Ovary (tissue), 9 donors: ENCODE results near the gene SLC39A1. TPM values are rescaled to one million over a fixed set of nuclear protein-coding genes. Genes with fewer than 3 reads are reported as not detected.
"Not testable (repeated sequence)": the region's sequence is repeated elsewhere in the genome, so short reads cannot be mapped to it uniquely, and the experiment has no call there.

Experiments used
- DNase-seq, 5 donors: peaks; one replicate each; pipeline ENCODE4 v3.0.0-alpha.2; 2019 to 2020
- H3K27ac ChIP-seq, 2 donors: fragments of 200-600 bp; one replicate each; pipeline versions ENCODE4 v1.5.1 to v1.8.0; 2019 to 2022
- H3K27me3 ChIP-seq: fragments of 200-600 bp; one replicate; pipeline ENCODE4 v1.8.0; 2022
- H3K36me3 ChIP-seq: fragments of 200-600 bp; sonication (generic); one replicate; pipeline ENCODE4 v1.5.1; 2019
- H3K4me1 ChIP-seq: one replicate; pipeline ENCODE4 v1.8.1; 2013; ENCODE audit warnings: mild to moderate bottlenecking, moderate library complexity; ENCODE audit not compliant: insufficient read depth
- H3K4me3 ChIP-seq: fragments of 200-600 bp; sonication (generic); one replicate; pipeline ENCODE4 v1.5.1; 2017
- H3K9me3 ChIP-seq, 2 donors: fragments of 200-600 bp in 1 of 2; sonication (generic) in 1 of 2; one replicate each; pipeline versions ENCODE4 v1.5.1 to v1.8.1; 2013 to 2019; ENCODE audit warnings: mild to moderate bottlenecking in 1 of 2, moderate library complexity in 1 of 2
- CTCF ChIP-seq, 3 donors: fragments of 450-650 bp in 2 of 3; fragments of 200-600 bp in 1 of 3; IDR thresholded peaks; one replicate each; pipeline versions ENCODE4 v1.5.1 to v1.8.0; 2016 to 2022; ENCODE audit warnings: antibody characterized with exemption in 3 of 3, mild to moderate bottlenecking in 1 of 3
- EP300 ChIP-seq: sonication (generic); formaldehyde crosslinking; IDR thresholded peaks from one replicate; pipeline ENCODE4 v1.6.1; 2017; ENCODE audit warnings: antibody characterized with exemption
- POLR2A ChIP-seq: fragments of 450-650 bp; IDR thresholded peaks from one replicate; pipeline ENCODE4 v1.6.1; 2017; ENCODE audit warnings: antibody characterized with exemption, mild to moderate bottlenecking, moderate library complexity
- WGBS, 3 donors: extraction: QIAGEN DNeasy Blood & Tissue Kit in 1 of 3; methylation state at CpG; one replicate each; pipeline versions ENCODE4 v1.1.5 to v1.1.7; 2013 to 2017; 5-methylcytosine and 5-hydroxymethylcytosine counted together
- intact Hi-C, 4 donors: fragments of 100-400 bp; cut with DNase I; formaldehyde crosslinking; loops; one replicate each; pipeline versions ENCODE4 v1.11.0 to v1.15.1; 2022 to 2023
- polyA plus RNA-seq, 2 donors: library from polyadenylated mRNA; stranded (reverse); fragments of 200-250 nt in 1 of 2; fragments of 350-450 nt in 1 of 2; fragmentation: Illumina TruSeq in 1 of 2; extraction: RNeasy Lipid Tissue Mini Kit (QIAGEN cat#74804) in 1 of 2; gene quantifications; one replicate each; pipeline ENCODE4 v1.2.3, GENCODE V29; 2013 to 2014
- total RNA-seq, 7 donors: library from RNA; depleted of rRNA in 2 of 7; stranded (reverse); fragments of >200 nt in 2 of 7; fragmentation: NEBNext Ultra II Directional in 3 of 7; extraction: Animal tissue kit (Norgen Biotek cat#: 25700) in 3 of 7; gene quantifications; one replicate each; pipeline versions ENCODE4 v1.1.0 to v1.2.4, GENCODE V29; 2016 to 2023
- donor health status: DM: no; HTN: no; CAD: no; lungs with moderate emphysema.
- donor health status: DM: no; HTN: no; CAD: no.
- donor health status: Bipolar disorder and iron deficiency.
- donor health status: DM: yes; HTN: yes; CAD: no.
- donor health status: DM: no; HTN: no; CAD: no.
- donor health status: DM: yes; HTN: yes; CAD: no.

Gene SLC39A1
- total and polyA plus RNA-seq, 9 donors = 59.3 to 121 (median 74.3) TPM

- peak overlapping the region; percentile 39 for H3K4me3 ChIP-seq
- H3K27ac ChIP-seq = peak overlapping the region; percentile 13 to 84
- peak in 4 of 5 donors; percentile 65 to 79 (median 68) for DNase-seq
- intact Hi-C loops = loop anchor here (2.0 to 10.0 kb wide), 6 partner anchors 189 to 471 kb away; partner anchors contain the start of genes ILF2 (in 2 of the 4) and NPR1 (in 2 of the 4)
- no peaks in the 10 kb centered on the region for H3K36me3 ChIP-seq
- WGBS, 3 donors = 2 to 5% (median 3%) methylated on average over 7 of the region's 7 CpGs
- TF ChIP-seq POLR2A (peak; percentile 35), CTCF (IDR thresholded peaks at IDR 0.05) (no peak), EP300 (no peak)
- H3K9me3 ChIP-seq = no peaks in the 10 kb centered on the region
- H3K27me3 ChIP-seq = no peaks in the 10 kb centered on the region
- peaks cover 8% of the 10 kb centered on the region for H3K4me1 ChIP-seq
These were observed 22.1 kb upstream of the SLC39A1 start for GRCh38 chr1:153985341-153985912.

- H3K9me3 ChIP-seq = no peaks in the 10 kb centered on the region
- H3K27ac ChIP-seq = no peak overlapping the region
- H3K36me3 ChIP-seq = no peaks in the 10 kb centered on the region
- 30 to 41% (median 40%) methylated on average over 6 of the region's 6 CpGs for WGBS, 3 donors
- H3K4me3 ChIP-seq = no peak overlapping the region
- no peak for DNase-seq
- intact Hi-C loops = loop anchor here (2.0 to 10.0 kb wide), 5 partner anchors 187 to 470 kb away; partner anchors contain the start of genes ILF2 (in 1 of the 4) and NPR1 (in 1 of the 4)
- no peaks in the 10 kb centered on the region for H3K27me3 ChIP-seq
- TF ChIP-seq CTCF (IDR thresholded peaks at IDR 0.05) = no peak
- H3K4me1 ChIP-seq = peaks cover 5% of the 10 kb centered on the region
These were observed 21.0 kb upstream of the SLC39A1 start for GRCh38 chr1:153984123-153984894.

- not testable (repeated sequence) for H3K27me3 ChIP-seq
- intact Hi-C loops = loop anchor here (5.0 to 10.0 kb wide), 4 partner anchors 184 to 467 kb away; partner anchors contain the start of genes ILF2 (in 1 of the 4) and NPR1 (in 1 of the 4)
These were observed 18.4 kb upstream of the SLC39A1 start for GRCh38 chr1:153981735-153982134.

GRCh38 chr1:153979091-153979490 lies 15.8 kb upstream of the SLC39A1 start:
- not testable (repeated sequence) for DNase-seq, H3K4me1 ChIP-seq, H3K4me3 ChIP-seq, H3K9me3 ChIP-seq, H3K27me3 ChIP-seq, H3K36me3 ChIP-seq, H3K27ac ChIP-seq
- WGBS, 3 donors = 88 to 92% (median 90%) methylated on average over 12 of the region's 12 CpGs
- intact Hi-C loops = loop anchor here in 1 of 4 donors (5.0 kb wide), 1 partner anchor 297 kb away; no protein-coding TSS in a partner anchor

More at GRCh38 chr1:153981735-153982134, 18.4 kb upstream of the SLC39A1 start:
- not testable (repeated sequence) for H3K27ac ChIP-seq, H3K36me3 ChIP-seq, DNase-seq, H3K4me3 ChIP-seq, H3K4me1 ChIP-seq, H3K9me3 ChIP-seq
- 76 to 92% (median 87%) methylated on average over 2 of the region's 2 CpGs for WGBS, 3 donors

GRCh38 chr1:153978274-153978909 lies 15.1 kb upstream of the SLC39A1 start:
- no peak for DNase-seq
- intact Hi-C loops = loop anchor here in 1 of 4 donors (5.0 kb wide), 1 partner anchor 296 kb away; no protein-coding TSS in a partner anchor
- no peaks in the 10 kb centered on the region for H3K27me3 ChIP-seq
- H3K9me3 ChIP-seq = no peaks in the 10 kb centered on the region
- H3K27ac ChIP-seq = peak overlapping the region; percentile 25 to 73
- H3K36me3 ChIP-seq = no peaks in the 10 kb centered on the region
- TF ChIP-seq CTCF (IDR thresholded peaks at IDR 0.05) (no peak), POLR2A (no peak), EP300 (no peak)
- H3K4me1 ChIP-seq = peaks cover 4% of the 10 kb centered on the region
- WGBS, 3 donors = 47 to 54% (median 49%) methylated on average over 9 of the region's 9 CpGs
- H3K4me3 ChIP-seq = peak overlapping the region; percentile 85
